HL-60 (cell line): ENCODE data around the gene EPHB2.

Experiments
- CTCF ChIP-seq: IDR thresholded peaks from one replicate; pipeline ENCODE4 v1.5.1; 2011; ENCODE audit warnings: low read length, control low read depth, inconsistent platforms; ENCODE audit not compliant: insufficient read depth
- POLR2AphosphoS5 ChIP-seq: IDR thresholded peaks from 2 replicates; pipeline ENCODE4 v1.6.1; 2012; ENCODE audit warnings: low read depth
- REST ChIP-seq: IDR thresholded peaks from 2 replicates; pipeline ENCODE4 v1.6.1; 2012; ENCODE audit warnings: low read depth; ENCODE audit not compliant: insufficient replicate concordance
- SPI1 ChIP-seq: IDR thresholded peaks from 2 replicates; pipeline ENCODE4 v1.6.1; 2012; ENCODE audit warnings: low read depth, mild to moderate bottlenecking, borderline replicate concordance

- TF ChIP-seq CTCF (no peak), POLR2AphosphoS5 (no peak), REST (no peak), SPI1 (no peak)
Measured at GRCh38 chr1:22935433-22935832, 224.8 kb downstream of the EPHB2 start.
